HG03039 (cell line): Measurements from ENCODE around the gene ATP8A2.

Experiments used
- ATAC-seq: cut with Tn5 transposase; IDR thresholded peaks from one replicate; pipeline ENCODE4 v1.9.1; 2021; ENCODE audit warnings: mild to moderate bottlenecking, moderate library complexity; ENCODE audit not compliant: unreplicated experiment

Gene ATP8A2

GRCh38 chr13:25380741-25381324 lies 9.1 kb downstream of the ATP8A2 start:
- ATAC-seq: no peak

- no peak for ATAC-seq
Observed at GRCh38 chr13:25384758-25385410, 13.1 kb downstream of the ATP8A2 start.

- ATAC-seq: no peak
Observed at GRCh38 chr13:25391932-25392331, 20.2 kb downstream of the ATP8A2 start.

- no peak for ATAC-seq
Observed at GRCh38 chr13:25394402-25395060, 22.8 kb downstream of the ATP8A2 start.

- no peak for ATAC-seq
Observed at GRCh38 chr13:25397763-25398162, 26.0 kb downstream of the ATP8A2 start.

- ATAC-seq: no peak
Observed at GRCh38 chr13:25400925-25401324, 29.2 kb downstream of the ATP8A2 start.

- no peak for ATAC-seq
Observed at GRCh38 chr13:25401958-25402357, 30.2 kb downstream of the ATP8A2 start.

- no peak for ATAC-seq
Observed at GRCh38 chr13:25406377-25406776, 34.6 kb downstream of the ATP8A2 start.

GRCh38 chr13:25409938-25410337 lies 38.2 kb downstream of the ATP8A2 start:
- no peak for ATAC-seq

- no peak for ATAC-seq
Observed at GRCh38 chr13:25415241-25415640, 43.5 kb downstream of the ATP8A2 start.

GRCh38 chr13:25417535-25417934 lies 45.8 kb downstream of the ATP8A2 start:
- ATAC-seq: no peak

GRCh38 chr13:25420161-25420560 lies 48.4 kb downstream of the ATP8A2 start:
- ATAC-seq: no peak

- ATAC-seq: no peak
Observed at GRCh38 chr13:25421612-25422011, 49.8 kb downstream of the ATP8A2 start.

GRCh38 chr13:25422153-25422552 lies 50.4 kb downstream of the ATP8A2 start:
- no peak for ATAC-seq

GRCh38 chr13:25423831-25424230 lies 52.1 kb downstream of the ATP8A2 start:
- no peak for ATAC-seq

- ATAC-seq: no peak
Observed at GRCh38 chr13:25429466-25429865, 57.7 kb downstream of the ATP8A2 start.

GRCh38 chr13:25432691-25433090 lies 60.9 kb downstream of the ATP8A2 start:
- no peak for ATAC-seq

- ATAC-seq: no peak
Observed at GRCh38 chr13:25440061-25440460, 68.3 kb downstream of the ATP8A2 start.

- no peak for ATAC-seq
Observed at GRCh38 chr13:25446261-25446660, 74.5 kb downstream of the ATP8A2 start.

- no peak for ATAC-seq
Observed at GRCh38 chr13:25447396-25447795, 75.6 kb downstream of the ATP8A2 start.

- no peak for ATAC-seq
Observed at GRCh38 chr13:25453850-25454365, 82.1 kb downstream of the ATP8A2 start.

GRCh38 chr13:25455146-25455545 lies 83.4 kb downstream of the ATP8A2 start:
- no peak for ATAC-seq
